Anterior cingulate cortex (tissue), 58 donors: ENCODE results near the gene RASSF6.
A peak's percentile ranks its signal among the peaks of the same experiment; 100 is the strongest.
"Not testable (repeated sequence)": the region's sequence is repeated elsewhere in the genome, so short reads cannot be mapped to it uniquely, and the experiment has no call there.

Experiments used
- DNase-seq, 58 donors: peaks; one replicate each; lab custom pipeline; 2025; lab: John Stamatoyannopoulos, UW

RASSF6 gene

GRCh38 chr4:73586040-73586439 lies 34.2 kb downstream of the RASSF6 start:
- DNase-seq: no peak

DNA sequence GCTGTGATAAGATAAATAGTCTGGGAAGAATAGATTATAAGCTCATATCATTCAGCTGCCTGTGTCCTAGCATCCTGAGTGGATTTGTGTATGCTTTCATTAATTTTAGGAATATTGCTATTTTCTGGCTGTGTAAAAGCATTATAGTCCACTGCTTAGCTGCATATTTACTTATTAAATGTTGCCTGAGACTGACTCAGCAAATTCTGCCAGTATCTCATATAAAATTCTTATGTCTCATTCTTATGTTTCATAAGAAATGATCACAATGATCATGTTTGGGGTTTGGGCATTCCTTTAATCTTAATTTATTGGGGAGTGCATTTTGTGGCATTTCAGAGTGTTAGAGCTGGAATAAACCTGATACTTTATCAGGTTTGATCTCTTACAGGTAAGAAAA lies 34.9 kb downstream of the RASSF6 start:
- no peak for DNase-seq

DNA sequence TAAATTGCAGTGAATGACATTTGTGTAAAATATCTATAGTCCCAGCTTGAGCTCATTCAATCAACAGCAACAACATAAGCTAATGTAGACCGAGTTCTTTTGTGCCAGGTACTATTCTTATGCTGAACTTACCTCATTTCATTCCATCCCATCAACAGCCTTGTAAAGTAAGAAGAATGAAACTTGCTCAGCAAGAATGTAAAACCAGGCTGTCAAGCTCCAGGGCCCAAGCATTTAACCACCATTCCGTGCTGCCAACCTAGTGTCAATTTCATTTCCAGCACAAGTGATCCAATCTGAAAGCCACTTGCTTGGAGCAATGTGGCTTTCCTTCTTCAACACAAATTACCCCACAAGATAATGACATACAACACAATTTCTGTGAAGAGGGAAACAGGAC lies 36.6 kb downstream of the RASSF6 start:
- DNase-seq: no peak

GRCh38 chr4:73577371-73577770 lies 42.9 kb downstream of the RASSF6 start:
- no peak for DNase-seq

GRCh38 chr4:73576381-73576780 lies 43.9 kb downstream of the RASSF6 start:
- DNase-seq: no peak

- DNase-seq: no peak
Measured at GRCh38 chr4:73575660-73576059, 44.6 kb downstream of the RASSF6 start.

DNA sequence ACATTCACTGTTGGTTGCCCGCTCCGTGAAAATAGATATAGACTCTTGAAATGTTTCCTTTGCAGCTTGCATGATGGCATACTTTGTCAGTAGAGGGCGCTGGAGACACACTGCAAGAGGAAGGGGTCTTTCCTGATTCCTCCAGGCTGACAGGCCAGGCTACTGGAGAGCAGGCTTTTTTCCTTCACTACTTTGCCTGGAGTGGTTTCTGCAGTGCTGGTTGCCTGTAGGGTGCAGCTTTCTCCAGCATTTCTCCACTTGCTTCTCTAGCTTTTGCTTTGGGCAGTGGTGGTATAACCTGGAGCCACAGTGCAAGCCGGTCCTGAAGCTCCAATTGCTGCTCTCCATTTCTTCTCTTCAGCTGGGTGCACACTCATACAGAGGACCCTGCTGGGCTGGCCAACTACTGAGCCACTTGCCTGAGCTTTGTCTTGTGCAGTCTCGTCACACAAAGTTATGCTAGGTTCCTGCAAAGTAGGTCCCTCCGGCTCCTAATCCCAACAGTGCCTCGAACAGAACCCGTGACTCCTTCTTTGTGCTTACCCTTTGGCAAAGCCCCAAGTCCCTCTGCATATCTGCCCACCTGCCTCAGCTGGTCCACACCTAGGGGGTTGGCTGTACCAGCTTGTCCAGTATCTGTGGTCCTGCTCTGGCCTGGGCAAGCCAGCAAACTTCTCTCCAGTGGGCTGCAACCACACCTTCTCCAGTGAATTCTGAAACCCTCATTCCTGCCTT lies 46.3 kb downstream of the RASSF6 start:
- DNase-seq: peak in 34 of 58 donors; percentile 0 to 34 (median 8)

- not testable (repeated sequence) for DNase-seq
Measured at GRCh38 chr4:73550865-73551264, 69.4 kb downstream of the RASSF6 start.

- DNase-seq: no peak
Measured at GRCh38 chr4:73544620-73545019, 75.6 kb downstream of the RASSF6 start.

- no peak for DNase-seq
Measured at GRCh38 chr4:73541251-73541650, 79.0 kb downstream of the RASSF6 start.

GRCh38 chr4:73540826-73541225 lies 79.4 kb downstream of the RASSF6 start:
- DNase-seq: no peak

GRCh38 chr4:73539386-73539785 lies 80.8 kb downstream of the RASSF6 start:
- DNase-seq: no peak

DNA sequence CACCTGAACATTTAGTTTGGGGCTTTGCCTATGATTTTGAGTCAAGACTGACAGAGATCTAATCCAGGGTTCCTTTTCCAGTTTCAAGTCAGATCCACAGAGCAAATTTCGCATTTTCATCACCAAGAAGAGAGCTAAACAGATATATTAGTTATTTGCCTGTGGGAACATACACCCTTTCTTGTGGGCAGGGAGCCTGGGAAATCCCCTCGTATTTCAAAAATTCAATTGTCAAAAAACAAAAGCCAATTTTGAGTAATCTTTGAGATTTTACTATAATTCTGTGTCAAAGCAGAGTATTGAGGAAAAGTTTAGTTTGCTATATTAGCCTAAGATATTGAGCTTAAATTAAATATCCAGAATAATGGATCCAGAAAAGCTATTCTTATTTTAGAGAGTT lies 82.1 kb downstream of the RASSF6 start:
- no peak for DNase-seq

GRCh38 chr4:73533515-73534422 lies 86.5 kb downstream of the RASSF6 start:
- DNase-seq: no peak

DNA sequence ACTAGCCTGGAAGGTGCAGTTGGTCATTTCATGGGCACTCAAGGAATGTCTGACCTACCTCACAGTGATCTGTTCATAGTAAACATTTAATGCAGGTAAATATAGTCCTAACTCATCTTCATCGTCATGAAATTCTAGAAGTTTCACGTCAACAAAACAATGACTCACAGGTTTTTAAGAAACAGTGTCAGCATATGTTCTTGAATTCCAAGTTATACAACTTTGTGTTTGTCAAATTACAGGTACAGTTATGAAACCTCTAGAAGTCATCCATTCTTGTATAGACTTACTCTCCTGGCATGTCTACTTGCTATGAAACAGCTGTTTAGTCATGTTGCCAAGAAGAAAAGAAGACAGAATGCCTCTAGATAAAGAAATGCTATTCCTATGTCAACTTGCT lies 92.1 kb downstream of the RASSF6 start:
- DNase-seq: peak in 1 of 58 donors; percentile 27

GRCh38 chr4:73527196-73527595 lies 93.0 kb downstream of the RASSF6 start:
- DNase-seq: no peak

DNA sequence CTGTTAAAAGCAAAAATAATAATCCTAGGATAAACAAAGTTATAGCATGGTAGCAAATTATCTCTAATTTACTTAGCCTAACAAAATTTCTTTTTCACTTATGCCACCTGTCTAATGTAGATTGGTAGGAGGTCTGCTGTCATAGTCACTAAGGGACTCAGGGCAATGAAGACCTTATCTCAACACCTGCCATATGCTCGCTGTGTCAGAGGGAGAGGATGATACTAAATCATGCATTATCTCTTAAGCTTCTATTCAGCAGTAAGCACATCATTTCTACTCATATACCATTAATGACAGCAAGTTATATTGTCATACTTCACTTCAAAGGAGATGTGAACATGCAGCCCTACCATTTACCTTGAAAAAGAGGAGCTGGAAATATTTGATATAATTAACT lies 94.6 kb downstream of the RASSF6 start:
- no peak for DNase-seq

DNA sequence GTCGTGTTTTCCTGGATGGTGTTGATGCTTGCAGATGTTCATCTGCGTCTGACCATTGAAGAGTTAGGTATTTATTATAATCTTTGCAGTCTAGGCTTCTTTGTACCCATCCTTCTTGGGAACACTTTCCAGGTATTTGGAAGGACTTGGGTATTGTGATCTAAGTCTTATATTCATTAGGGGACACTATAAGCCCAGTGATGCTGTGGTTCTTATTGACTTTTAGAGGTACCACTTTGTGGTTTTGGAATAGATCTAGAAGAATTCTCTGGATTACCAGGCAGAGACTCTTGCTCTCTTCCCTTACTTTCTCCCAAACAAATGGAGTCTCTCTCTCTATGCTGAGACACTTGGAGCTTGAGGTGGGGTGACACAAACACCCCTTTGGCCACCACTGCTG lies 97.1 kb downstream of the RASSF6 start:
- no peak for DNase-seq
